SK-MEL-5 (cell line): ENCODE results near the gene FAM193B. TPM values are rescaled to one million over a fixed set of nuclear protein-coding genes. Genes with fewer than 3 reads are reported as not detected.
"Not testable (repeated sequence)": the region's sequence is repeated elsewhere in the genome, so short reads cannot be mapped to it uniquely, and the experiment has no call there.

Source experiments
- DNase-seq: peaks from one replicate; pipeline ENCODE4 v3.0.0-alpha.2; 2016; ENCODE audit warnings: low read depth, low spot score
- in situ Hi-C: cut with HindIII; loops from 2 replicates; pipeline ENCODE4 v1.10.0; 2016; ENCODE audit warnings: low sequenced_read_pairs, high pct_unique_total_duplicates, low pct_unique_long_range_greater_than_20kb
- total RNA-seq: library from RNA; depleted of rRNA; stranded (reverse); fragments of >200 nt; shearing (Covaris generic); gene quantifications from 2 replicates; pipeline ENCODE4 v1.2.3, GENCODE V29; 2014

The FAM193B gene
- total RNA-seq, 1 experiment from 2014 or later, result 11.4 TPM

DNA sequence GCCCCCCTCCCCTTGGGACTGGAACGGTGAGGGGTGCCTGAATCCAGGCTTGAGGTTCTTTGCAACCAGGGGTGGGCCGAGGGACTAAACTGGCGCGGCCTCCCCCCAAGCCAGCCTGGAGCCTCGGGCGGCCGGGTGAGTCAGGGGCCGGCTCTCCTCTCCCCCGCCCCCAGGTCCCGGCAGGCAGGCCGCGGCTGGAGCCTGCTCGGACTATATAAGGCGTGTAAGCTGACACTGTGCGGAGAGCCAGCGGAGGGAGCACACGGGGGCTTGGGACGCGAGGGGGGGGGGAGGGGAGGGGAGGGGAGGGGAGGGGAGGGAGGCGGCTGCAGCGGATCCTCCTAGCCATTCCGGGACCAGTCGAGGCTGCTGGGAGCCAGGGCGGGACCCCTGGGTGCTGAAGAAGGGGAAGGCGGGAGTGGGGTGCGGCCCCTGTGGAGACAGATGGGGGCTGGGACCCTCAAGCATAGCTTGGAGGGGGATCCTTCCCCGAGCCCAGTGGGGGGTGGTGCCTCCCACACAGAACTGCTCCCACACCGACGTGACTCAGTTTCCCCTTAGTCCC, 57.6 kb downstream of the FAM193B start:
- DNase-seq, result peak; percentile 34
- in situ Hi-C loops, result no loop called here

DNA sequence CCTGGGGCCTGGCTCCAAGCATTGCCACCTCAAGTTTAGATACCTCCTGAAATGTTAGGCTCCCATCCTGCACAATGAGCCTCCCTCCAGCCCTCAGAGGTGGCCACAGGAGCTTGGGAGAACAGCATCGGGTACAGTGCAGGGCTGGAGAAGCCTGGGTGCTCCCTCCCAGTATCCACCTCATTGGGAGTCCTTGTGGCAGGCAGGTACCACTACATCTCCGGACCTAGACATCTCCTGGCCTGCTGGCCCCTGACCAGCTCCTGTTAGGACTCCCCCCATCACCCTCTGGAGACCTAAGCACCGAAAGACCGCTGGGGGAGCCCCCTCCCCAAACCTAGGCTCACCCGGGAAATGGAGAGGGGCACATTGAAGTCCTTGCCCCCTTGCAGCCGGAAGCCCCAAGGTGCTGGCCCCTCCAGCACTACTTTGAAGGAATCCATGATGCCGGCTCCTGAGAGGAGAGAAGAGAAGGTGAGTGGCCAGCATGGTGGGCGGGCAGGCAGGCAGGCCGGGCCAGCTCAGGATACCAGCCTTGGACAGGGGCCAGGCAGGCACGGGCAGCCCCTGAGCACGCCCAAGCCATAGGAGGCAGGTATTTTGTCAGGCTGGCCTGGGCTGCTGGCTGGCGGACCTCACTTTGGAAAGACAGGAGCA, 58.2 kb downstream of the FAM193B start:
- in situ Hi-C loops, result no loop called here
- DNase-seq, result peak; percentile 37

DNA sequence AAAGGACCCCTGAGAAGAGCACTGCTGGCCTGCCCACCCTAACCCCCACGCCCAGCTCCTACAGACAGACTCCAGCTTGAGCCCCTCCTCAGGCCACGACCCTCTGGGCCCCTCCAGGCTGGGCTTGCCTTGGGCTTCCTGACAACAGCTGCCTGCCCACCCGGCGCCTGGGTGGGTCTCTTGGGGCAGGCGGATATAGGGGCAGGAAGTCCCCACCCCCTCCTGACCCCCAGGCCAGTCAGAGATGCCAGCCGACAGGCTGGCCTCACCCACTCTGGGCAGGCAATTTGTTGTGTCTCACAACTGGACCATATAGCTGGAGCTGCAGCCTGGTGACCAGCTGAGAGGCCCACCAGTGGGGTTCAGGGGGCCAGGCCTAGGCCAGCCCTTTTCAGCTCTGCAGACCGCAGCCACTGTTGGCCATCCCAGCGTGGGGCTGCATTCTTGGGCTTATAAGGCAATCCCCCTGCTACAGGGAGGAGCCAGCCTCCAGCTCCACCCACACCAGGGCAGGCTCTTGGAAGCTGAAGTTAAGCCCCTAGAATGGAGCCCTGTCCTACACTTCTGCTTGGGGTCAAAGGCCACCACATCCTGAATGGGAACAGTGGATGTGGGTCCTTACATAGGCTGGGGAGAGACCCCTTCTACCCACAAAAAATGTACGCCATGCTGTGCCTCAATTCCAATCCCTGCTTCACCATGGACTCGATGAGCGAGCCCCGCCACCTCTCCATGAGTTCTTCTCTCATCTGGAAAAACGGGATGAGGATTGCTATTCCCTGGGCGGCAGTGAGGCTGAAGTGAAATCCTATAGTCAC, 58.9 kb downstream of the FAM193B start:
- peak; percentile 43 for DNase-seq
- in situ Hi-C loops, result no loop called here

DNA sequence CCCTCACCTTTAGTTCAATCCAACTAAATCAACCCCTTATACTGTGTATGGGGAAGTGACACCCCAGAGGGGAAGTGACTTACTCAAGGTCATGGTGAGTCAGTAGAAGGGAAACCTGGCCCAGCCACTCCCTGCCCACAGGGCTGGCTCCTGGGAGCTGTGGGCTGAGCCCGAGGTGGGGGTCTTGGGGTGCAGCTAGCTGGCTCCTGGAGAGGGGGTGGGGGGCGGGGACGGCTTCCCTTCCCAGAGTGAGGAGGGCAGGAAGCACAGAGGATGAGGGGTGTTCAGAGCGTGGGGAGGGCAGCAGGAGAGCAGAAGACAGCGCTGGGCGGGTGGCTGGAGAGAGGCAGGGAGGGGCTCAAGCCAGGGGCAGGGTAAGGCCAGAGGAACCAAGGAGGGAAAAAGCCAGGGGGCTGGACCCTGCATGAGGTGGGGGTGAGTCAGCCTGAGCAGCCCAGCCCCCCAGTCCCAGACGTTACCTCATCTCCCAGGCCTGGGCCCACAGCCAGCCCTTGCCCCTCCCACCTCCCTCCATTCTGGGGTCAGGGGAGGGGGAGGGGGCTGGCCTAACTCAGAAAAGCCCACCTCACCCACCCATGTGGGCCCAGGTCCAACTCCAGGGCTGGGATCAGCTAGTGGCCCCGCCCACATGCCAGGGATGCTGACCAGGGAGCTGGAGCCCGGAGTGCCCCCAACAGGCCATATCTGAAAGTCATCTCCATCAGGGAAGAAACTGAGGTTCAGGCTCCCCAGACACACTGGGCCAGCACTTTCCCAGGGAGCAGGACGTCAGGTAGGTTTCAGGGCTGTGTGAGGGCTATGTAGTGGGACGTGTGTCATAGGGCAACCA, 59.8 kb downstream of the FAM193B start:
- DNase-seq, result peak; percentile 34
- in situ Hi-C loops, result no loop called here

DNA sequence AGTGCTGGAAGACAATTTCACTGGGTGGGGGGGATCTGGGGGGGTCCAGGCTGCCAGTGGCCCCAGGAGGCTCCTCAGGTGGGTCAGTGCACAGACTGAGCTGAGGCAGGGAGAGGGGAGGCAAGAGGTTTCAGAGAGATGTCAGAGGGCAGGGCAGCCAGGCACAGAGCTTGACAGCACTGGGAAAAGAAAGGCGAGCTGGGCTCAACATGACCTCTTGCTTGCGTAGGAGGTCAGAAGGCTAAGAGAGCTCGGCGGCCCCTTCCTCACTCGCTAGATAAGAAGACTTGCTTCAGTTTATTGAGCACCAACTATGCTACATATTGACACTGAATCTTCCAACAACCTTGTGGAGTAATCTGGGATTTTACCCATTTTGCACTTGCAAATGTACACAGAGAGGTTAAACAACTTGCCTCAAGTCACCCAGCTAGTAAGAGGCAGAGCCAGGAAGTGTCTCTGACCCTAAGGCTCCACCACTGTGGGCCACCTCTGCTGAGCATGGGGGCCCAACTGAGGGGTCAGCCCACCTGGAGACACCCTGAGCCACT, 60.5 kb downstream of the FAM193B start:
- DNase-seq, result no peak
- in situ Hi-C loops, result no loop called here

DNA sequence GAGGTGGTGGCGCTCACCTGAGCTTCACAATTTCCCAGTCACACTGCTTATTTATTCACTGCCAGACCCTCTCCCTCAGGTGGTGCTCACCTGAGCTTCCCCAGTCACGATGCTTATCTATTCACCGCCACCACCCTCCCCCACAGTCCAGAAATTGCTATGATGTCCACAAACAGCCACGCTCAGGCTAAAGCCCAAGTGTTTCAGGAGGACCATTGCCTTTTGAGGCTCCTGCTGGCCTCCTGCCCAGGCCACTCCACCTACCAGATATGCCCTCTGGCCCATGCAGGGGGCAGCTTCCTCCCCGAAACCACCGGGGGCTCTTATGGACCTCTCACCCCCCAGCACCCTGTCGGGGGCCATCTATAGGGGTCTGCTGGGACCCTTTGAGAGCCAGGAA, 61.5 kb downstream of the FAM193B start:
- no peak for DNase-seq
- in situ Hi-C loops, result no loop called here

DNA sequence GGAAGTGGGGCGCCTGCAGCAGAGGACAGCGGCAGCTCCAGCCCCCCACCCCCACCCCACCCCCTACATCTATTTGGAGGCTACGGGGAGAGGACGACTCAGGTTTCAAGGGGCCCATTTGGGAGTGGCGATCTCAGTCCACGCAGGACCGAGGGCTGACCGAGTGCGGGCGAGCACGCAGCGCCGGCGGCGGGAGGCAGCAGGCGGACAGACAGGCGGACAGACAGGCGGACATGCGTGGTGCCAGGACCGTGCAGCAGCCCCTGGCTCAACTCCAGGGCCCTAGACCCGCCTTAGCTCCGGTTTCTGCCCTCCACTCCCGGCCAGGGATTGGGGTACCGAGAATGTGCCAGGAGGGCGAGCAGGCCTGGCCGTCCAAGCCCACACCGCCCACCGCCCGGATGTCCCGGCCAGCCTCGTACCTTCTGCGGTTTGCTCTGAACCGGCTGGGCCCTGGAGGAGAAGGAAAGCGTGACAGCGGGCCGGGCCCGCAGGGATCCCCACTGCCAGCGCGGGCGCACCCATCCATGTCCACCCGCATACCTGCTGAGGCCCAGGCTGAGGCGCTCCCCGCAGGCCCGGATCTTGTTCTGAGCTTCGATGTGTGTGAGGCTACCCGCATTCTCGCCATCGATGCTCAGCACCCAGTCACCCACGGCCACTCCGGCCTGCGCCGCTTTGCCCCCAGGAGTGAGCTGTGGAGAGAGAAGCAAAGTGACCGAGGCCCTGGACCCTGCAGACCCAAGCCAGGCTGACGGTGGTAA, 62.2 kb downstream of the FAM193B start:
- no peak for DNase-seq
- in situ Hi-C loops, result no loop called here

DNA sequence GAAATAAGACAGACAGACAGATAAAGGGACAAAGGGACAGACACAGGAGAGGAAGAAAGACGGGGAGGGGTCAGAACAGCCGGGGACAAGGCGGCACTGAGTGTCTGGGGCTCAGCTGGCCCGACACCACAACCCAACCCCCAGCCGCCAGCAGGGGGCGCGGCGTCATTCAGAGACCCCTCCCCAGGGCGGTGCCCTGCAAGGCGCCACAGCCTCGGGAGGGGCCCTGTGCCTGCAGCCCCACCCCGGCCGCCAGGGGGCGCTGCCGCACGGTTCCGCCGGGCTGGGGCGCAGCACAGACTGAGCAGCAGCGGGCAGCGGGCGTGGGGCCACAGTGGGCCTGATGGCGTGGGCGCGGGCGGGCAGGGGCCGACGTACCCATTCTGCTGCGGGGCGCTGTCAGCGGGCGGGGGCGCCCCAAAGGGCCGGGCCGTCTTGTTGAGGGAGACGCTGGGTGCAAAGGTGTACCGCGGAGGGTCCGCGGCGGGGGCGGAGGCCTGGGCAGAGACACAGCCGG, 62.9 kb downstream of the FAM193B start:
- in situ Hi-C loops, result no loop called here
- DNase-seq, result peak; percentile 64

GRCh38 chr5:177490992-177491391, 63.4 kb downstream of the FAM193B start:
- in situ Hi-C loops, result no loop called here
- no peak for DNase-seq

DNA sequence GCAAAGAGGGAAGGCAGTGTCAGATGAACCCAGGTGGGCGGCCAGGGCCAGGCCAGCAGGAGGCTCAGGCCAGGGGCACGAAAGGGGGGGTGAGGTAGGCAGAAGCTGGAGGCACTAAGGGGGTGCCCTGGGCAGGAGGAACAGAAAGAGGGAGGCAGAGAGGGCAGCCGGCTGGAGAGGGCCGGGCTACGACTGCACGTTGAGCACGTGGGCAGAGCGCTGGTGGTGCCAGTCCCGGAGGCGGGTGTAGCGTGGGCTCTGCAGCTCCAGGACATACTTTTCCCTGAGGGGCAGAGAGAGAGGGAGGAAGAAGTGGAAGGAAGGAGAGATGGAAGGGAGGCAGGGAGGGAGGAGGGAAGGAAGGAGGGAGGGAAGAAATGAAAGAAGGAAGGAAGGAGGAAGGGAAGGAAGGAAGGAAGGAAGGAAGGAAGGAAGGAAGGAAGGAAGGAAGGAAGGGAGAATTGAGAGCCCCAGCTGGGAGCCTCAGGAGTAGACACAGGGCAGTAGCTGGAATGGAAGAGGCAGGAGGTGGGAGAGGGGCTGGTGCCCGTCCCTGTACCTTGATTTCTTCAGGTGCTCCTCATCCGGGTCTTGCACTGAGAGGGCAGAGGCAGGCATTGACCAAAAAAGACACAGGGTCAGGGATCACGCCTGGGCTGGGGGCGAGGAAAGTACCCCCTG, 63.9 kb downstream of the FAM193B start:
- no peak for DNase-seq
- in situ Hi-C loops, result no loop called here

GRCh38 chr5:177489119-177489716, 65.1 kb downstream of the FAM193B start:
- no peak for DNase-seq
- in situ Hi-C loops, result no loop called here

DNA sequence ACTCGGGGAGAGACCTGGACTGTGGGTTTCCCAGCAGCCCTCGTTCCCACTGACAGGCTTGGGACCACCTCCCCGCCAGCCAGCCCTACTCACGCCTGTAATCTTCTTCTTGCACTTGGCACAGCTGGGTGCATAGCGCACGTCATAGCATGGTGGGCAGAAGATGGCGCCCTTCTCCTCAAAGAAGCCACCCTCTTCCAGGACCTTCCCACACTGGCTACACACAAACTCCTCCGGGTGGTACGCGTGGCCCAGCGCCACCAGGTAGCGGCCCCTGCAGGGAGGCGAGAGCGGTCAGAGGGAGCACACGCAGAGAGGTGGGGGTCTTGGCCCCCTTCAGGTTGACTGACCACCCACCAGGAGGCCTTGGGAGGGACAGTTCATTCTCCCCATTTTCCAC, 66.4 kb downstream of the FAM193B start:
- in situ Hi-C loops, result no loop called here
- no peak for DNase-seq

GRCh38 chr5:177487144-177487543, 67.2 kb downstream of the FAM193B start:
- in situ Hi-C loops, result no loop called here
- DNase-seq, result no peak

- in situ Hi-C loops, result no loop called here
- DNase-seq, result no peak
These were observed 68.1 kb downstream of the FAM193B start for GRCh38 chr5:177486256-177486655.

DNA sequence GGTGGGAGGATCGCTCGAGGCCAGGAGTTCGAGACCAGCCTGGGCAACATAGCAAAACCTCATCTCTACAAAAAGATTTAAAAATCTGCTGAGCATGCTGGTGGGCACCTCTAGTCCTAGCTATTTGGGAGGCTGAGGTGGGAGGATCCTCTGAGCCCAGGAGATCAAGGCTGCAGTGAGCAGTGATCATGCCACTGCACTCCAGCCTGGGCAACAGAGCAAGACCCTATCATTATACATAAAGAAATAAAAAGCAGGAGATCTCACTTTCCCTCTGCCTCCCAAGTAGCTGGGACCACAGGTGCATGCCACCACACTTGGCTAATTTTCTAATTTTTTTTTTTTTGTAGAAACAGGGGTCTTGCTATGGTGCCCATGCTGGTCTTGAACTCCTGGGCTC, 68.6 kb downstream of the FAM193B start:
- in situ Hi-C loops, DNase-seq: not testable (repeated sequence)

DNA sequence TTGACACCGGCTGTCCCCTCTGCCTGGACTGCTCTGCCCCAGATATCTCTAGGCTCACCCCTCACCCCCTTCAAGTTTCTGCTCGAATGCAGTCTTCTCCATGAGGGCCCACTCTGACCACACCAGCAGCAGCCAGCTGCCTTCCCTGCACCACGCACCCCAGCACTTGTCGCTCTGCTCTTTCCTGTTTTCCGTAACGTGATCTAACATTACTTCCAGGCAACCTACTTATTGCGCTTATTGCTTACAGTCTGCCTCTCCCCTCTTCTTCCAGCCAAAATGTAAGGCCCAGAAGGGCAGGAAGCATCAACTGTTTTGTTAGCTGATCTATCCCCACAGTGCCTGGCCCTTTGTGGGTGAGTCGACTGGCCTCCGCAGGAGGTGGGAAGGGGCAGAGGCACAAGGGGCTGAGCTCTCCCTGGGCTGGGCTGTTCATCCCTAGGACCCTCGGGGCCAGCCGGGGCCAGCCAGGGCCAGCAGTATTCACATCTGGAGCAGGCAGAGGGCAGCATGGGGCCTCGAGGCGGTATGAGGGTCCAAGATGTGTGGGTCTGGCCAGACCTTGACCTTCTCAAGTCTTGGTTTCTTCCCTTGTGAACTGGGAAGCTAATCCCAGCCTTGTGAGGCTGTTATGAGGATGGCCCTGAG, 69.3 kb downstream of the FAM193B start:
- in situ Hi-C loops, result no loop called here
- DNase-seq, result no peak
